Measurements from ENCODE around the gene RASAL2.

- TF ChIP-seq POLR2AphosphoS5 (IDR thresholded peaks at IDR 0.05; ENCODE audit: low read depth, low read length): no peak
- no peak for TF ChIP-seq SPI1 (IDR thresholded peaks at IDR 0.05; ENCODE audit: low read depth, low read length)
- TF ChIP-seq POLR2A (IDR thresholded peaks at IDR 0.05; ENCODE audit: low read depth, low read length): no peak
- no peak for TF ChIP-seq TAF1 (IDR thresholded peaks at IDR 0.05; ENCODE audit: low read depth, low read length)
- no peak for TF ChIP-seq POU2F2 (IDR thresholded peaks at IDR 0.05; ENCODE audit: low read depth, low read length)
Measured at GRCh38 chr1:178155481-178156255, 61.8 kb downstream of the RASAL2 start.

Data from GM12891 (cell line).